Measurements from ENCODE around the gene NUP85.
"Not testable (repeated sequence)": the region's sequence is repeated elsewhere in the genome, so short reads cannot be mapped to it uniquely, and the experiment has no call there.

NUP85 gene

GRCh38 chr17:75207050-75207407 lies 1.6 kb downstream of the NUP85 start:
- not testable (repeated sequence) for DNase-seq

GRCh38 chr17:75207760-75208159 lies 2.3 kb downstream of the NUP85 start:
- DNase-seq, result no peak

- DNase-seq, result no peak
Observed at GRCh38 chr17:75208161-75208560, 2.7 kb downstream of the NUP85 start.

- no peak for DNase-seq
Observed at GRCh38 chr17:75209061-75209460, 3.6 kb downstream of the NUP85 start.

DNA sequence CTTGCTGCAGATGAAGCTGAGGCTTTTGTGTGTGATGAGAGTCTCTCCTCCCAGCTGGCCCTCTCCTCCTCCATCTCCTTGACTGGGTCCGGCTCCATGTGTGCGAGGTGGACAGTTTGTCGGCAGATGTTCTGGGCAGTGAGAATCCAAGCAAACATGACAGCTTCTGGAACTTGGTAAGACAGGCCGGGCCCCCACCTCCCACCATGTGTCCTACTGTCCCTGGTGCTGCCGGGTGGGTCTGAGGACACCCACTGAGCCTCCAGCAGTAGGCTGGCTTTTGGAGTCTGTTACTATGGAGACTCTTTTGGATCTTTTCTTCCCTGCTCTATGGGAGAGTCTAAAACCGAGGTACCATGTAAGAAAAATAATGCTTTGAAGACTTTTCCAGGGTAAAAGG lies 12.7 kb downstream of the NUP85 start:
- no peak for DNase-seq

DNA sequence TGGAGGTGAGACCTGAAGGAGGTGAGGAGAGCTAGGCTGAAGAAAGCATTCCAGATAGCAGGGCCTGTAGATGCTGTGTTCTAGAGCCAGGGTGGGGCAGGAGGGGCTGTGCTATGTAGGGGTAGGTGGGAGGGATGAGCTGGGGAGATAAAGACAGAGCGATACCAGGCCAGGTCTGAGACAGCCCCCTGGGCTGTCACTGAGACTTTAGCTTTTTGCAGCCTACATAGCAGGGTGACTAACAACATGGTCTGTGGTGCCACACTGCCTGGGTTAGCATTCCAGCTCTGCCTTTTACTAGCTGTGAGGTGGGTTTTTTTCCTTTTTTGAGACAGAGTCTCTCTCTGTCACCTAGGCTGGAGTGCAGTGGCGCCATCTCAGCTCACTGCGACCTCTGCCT lies 14.3 kb downstream of the NUP85 start:
- DNase-seq, result no peak

DNA sequence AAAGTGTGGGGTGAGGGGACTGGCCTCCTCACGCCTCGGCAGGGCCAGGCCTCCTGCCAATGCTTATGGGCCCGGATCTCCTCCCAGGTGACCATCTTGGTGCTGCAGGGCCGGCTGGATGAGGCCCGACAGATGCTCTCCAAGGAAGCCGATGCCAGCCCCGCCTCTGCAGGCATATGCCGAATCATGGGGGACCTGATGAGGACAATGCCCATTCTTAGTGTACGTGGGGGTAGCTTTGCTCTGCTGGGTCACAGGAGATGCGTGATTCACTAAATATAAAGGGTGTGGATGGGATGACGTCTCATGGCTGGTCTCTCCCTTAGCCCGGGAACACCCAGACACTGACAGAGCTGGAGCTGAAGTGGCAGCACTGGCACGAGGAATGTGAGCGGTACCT lies 19.5 kb downstream of the NUP85 start:
- no peak for DNase-seq

- no peak for DNase-seq
Observed at GRCh38 chr17:75227729-75228128, 22.2 kb downstream of the NUP85 start.

- no peak for DNase-seq
Observed at GRCh38 chr17:75228305-75228704, 22.8 kb downstream of the NUP85 start.

- DNase-seq, result no peak
Observed at GRCh38 chr17:75228847-75229246, 23.4 kb downstream of the NUP85 start.

DNA sequence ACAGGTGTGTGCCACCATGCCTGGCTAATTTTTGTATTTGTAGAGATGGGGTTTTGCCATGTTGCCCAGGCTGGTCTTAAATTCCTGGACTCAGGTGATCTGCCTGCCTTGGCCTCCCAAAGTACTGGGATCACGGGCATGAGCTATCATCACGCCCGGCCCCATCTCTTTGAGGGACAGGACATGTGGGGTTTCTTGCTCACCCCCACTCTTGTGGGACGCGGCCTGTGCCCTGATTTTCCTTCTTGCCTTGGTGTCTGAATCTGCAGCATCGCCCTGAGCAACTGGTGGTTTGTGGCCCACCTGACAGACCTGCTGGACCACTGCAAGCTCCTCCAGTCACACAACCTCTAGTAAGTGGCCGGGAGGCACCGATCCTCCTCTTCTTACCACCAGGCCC lies 25.6 kb downstream of the NUP85 start:
- no peak for DNase-seq

DNA sequence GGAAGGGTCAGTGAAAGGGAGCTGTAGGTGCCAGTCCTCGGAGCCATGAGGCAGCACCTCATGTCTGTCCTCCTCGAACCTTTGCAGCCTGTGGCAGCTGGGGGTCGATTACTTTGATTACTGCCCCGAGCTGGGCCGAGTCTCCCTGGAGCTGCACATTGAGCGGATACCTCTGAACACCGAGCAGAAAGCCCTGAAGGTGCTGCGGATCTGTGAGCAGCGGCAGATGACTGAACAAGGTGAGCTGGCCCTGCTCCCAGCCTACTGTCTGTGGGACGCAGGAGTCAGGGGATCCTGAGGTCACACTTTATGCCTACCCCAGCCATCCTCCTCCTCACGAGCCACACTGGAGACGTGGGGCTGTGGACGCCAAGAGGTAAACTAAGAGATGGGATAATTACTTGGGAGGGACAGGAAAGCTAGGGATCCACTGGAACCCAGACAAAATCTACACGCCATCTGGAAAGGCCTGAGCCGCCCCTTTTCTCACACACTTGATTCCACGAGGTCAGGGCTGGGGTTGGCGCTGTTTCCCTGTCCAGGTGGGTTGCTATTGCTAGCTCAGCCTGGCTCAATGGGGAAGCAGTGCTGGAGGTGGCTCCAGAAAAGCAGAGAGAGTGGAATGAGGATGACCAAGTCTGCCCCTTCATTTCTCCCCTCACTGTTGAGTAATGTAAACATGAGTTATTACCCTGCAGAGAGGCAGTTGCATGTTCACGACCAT lies 26.4 kb downstream of the NUP85 start:
- no peak for DNase-seq

DNA sequence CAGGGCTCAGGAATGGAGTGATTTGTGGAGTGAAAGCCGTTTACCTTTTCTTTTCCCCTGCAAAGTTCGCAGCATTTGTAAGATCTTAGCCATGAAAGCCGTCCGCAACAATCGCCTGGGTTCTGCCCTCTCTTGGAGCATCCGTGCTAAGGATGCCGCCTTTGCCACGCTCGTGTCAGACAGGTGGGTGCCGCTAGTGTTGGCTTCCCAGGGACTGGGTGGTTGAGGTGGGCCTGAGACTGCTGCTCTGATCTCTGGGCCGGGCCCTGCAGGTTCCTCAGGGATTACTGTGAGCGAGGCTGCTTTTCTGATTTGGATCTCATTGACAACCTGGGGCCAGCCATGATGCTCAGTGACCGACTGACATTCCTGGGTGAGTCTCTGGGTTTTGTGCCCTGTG lies 27.3 kb downstream of the NUP85 start:
- DNase-seq, result no peak

GRCh38 chr17:75237100-75238014 lies 31.9 kb downstream of the NUP85 start:
- no peak for DNase-seq

GRCh38 chr17:75238020-75238580 lies 32.6 kb downstream of the NUP85 start:
- no peak for DNase-seq

DNA sequence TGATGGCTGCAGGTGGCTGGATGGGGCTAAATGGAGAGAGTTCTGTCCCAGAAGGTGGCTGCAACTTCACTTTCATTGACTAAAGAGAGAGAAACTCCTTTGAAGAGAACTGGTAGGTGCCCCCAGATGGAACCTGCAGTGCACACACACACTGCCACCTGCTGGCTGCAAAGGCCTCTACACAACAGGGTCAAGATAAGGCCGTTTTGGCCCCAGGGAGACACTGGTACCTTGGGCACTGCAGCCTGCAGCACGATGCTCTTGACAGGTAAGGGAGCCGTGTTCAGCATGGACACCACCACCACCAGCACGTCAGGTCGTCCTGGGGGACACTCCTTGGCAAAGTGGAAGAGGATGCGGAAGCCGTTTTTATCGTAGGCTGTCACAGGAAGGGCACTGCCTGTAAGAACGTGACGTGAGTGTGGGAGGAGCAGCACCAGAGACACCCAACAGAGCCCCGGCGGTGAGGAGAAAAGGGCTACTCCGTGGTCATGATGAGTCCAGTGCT lies 33.3 kb downstream of the NUP85 start:
- peak; percentile 53 for DNase-seq

GRCh38 chr17:75239214-75239613 lies 33.7 kb downstream of the NUP85 start:
- DNase-seq, result no peak

DNA sequence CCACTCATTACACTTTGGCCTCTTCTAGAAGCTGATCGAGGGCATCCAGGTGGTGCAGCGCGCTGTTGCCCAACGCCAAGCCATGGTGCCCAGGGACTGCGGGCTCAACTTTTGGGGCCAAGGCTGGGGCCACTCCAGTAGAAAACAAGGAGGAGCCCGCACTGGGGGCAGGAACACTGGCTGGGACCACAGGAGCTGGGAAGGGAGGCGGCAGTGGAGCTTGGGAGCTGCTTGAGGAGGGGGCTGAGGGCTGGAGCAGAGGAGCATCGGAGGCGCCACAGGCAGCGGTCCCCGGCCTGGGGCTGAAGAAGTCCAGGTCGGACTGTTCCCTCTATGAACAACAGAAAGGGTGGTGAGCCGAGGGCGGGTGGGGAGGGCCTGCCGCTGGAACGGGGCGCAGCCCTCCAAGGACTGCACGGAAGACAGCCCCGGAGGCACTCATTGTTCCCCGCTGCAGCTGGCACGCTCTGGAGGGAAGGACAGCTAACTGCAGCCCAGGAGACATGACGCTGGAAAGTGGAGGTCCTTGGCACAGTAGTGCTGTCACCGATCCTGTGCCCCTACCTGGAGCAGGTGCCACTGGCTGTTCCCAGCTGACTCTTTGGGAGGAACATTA lies 34.4 kb downstream of the NUP85 start:
- no peak for DNase-seq

- DNase-seq, result peak; percentile 26
Observed at GRCh38 chr17:75240394-75241142, 35.1 kb downstream of the NUP85 start.

GRCh38 chr17:75241143-75241430 lies 35.6 kb downstream of the NUP85 start:
- no peak for DNase-seq

DNA sequence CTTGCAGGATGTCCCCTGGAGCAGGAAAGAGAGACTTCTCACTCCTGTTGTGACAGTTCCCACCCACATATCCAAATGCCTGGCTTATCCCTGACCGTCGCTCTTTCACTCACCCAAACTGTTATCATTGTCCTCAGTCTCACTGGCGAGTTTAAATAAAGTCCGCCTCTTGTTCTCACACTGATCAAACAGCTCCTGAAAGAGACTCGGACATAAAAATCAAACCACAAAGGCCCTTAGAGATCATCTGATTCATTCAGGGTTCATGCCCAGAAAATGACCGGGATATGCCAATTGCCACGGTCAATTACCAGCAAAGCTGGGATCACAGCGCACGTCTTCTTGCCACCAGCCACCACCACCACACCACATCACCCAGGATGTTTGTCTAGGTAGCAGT lies 36.0 kb downstream of the NUP85 start:
- DNase-seq, result no peak

GRCh38 chr17:75241996-75242460 lies 36.5 kb downstream of the NUP85 start:
- DNase-seq, result no peak

Measured in NCI-H526 treated with DMSO at 0.1 percent for 48 hours (cell line).